GM12878 (cell line): ENCODE results near the gene IRF4. TPM values are rescaled to one million over a fixed set of nuclear protein-coding genes. Genes with fewer than 3 reads are reported as not detected.

Source experiments
- ATF7 ChIP-seq: fragments of 450-650 bp; IDR thresholded peaks from 2 replicates; pipeline ENCODE4 v1.6.1; 2016; ENCODE audit warnings: low read depth, mild to moderate bottlenecking
- CHD4 ChIP-seq: fragments of 200-600 bp; sonication (generic); IDR thresholded peaks from 2 replicates; pipeline ENCODE4 v1.6.1; 2016; ENCODE audit warnings: mild to moderate bottlenecking
- DPF2 ChIP-seq: fragments of 450-650 bp; IDR thresholded peaks from 2 replicates; pipeline ENCODE4 v1.6.1; 2017; ENCODE audit warnings: mild to moderate bottlenecking
- HDAC2 ChIP-seq: fragments of 200-600 bp; sonication (generic); IDR thresholded peaks from 2 replicates; pipeline ENCODE4 v1.6.1; 2017
- HDGF ChIP-seq: fragments of 450-650 bp; IDR thresholded peaks from 2 replicates; pipeline ENCODE4 v1.6.1; 2016; ENCODE audit warnings: antibody characterized with exemption
- IKZF1 ChIP-seq: fragments of 450-650 bp; conservative IDR thresholded peaks from 2 replicates; pipeline ENCODE4 v1.6.1; 2017; ENCODE audit warnings: antibody characterized with exemption, mild to moderate bottlenecking
- IRF4 ChIP-seq: IDR thresholded peaks from 2 replicates; pipeline ENCODE4 v1.6.1; 2011; ENCODE audit warnings: low read depth, low read length
- MEF2B ChIP-seq: fragments of 450-650 bp; IDR thresholded peaks from 2 replicates; pipeline ENCODE4 v1.6.1; 2018; ENCODE audit warnings: mild to moderate bottlenecking, moderate library complexity; ENCODE audit not compliant: partially characterized antibody, poor library complexity, severe bottlenecking
- POU2F2 ChIP-seq: IDR thresholded peaks from 3 replicates; pipeline ENCODE4 v1.6.1; 2011; ENCODE audit warnings: low read depth, mild to moderate bottlenecking, low read length, borderline replicate concordance
- RBBP5 ChIP-seq: fragments of 200-600 bp; sonication (generic); conservative IDR thresholded peaks from 2 replicates; pipeline ENCODE4 v1.6.1; 2016
- SREBF2 ChIP-seq: IDR thresholded peaks from 2 replicates; pipeline ENCODE4 v1.6.1; 2012; ENCODE audit warnings: mild to moderate bottlenecking, low read length
- TCF12 ChIP-seq: IDR thresholded peaks from 2 replicates; pipeline ENCODE4 v1.6.1; 2011; ENCODE audit warnings: low read depth, mild to moderate bottlenecking, low read length
- polyA plus RNA-seq, 11 experiments: library from polyadenylated mRNA; depleted of rRNA in 4 of 11; unstranded in 6 of 11; stranded (reverse) in 5 of 11; fragments of >200 nt; fragmentation: Nextera tagmentation in 4 of 11; fragmentation: Illumina TruSeq in 1 of 11; extraction: Ambion mirVana in 4 of 11; extraction: Trizol in 1 of 11; gene quantifications; 1 replicate in 1 of 11; 2 replicates in 10 of 11; pipeline versions ENCODE4 v1.2.1 to v1.2.3, GENCODE V29; 2011 to 2016; ENCODE audit warnings: inconsistent platforms in 2 of 11, missing spikeins in 2 of 11, low read depth in 1 of 11
- total RNA-seq, 4 experiments: library from RNA; depleted of rRNA in 3 of 4; stranded (reverse); fragments of >200 nt in 3 of 4; fragmentation: Illumina TruSeq in 1 of 4; extraction: Trizol in 1 of 4; gene quantifications; 2 replicates each; pipeline versions ENCODE4 v1.2.1 to v1.2.3, GENCODE V29; 2013 to 2021
- TF ChIP-seq, protein P1 (sequence below): IDR thresholded peaks from 2 replicates; pipeline ENCODE4 v1.6.1; 2012; ENCODE audit warnings: improper control_type of control experiment, low read depth, low read length; ENCODE audit not compliant: insufficient replicate concordance

Gene IRF4
- total and polyA plus RNA-seq, 10 of the 15 experiments (the other 5 are each of a cell fraction or from before 2014, with no cell fraction given) = 50.0 to 495 (median 257) TPM

- TF ChIP-seq MEF2B = no peak
- TF ChIP-seq IKZF1 = no peak
- TF ChIP-seq RBBP5 = no peak
- TF ChIP-seq DPF2 = no peak
- TF ChIP-seq, protein P1, sequence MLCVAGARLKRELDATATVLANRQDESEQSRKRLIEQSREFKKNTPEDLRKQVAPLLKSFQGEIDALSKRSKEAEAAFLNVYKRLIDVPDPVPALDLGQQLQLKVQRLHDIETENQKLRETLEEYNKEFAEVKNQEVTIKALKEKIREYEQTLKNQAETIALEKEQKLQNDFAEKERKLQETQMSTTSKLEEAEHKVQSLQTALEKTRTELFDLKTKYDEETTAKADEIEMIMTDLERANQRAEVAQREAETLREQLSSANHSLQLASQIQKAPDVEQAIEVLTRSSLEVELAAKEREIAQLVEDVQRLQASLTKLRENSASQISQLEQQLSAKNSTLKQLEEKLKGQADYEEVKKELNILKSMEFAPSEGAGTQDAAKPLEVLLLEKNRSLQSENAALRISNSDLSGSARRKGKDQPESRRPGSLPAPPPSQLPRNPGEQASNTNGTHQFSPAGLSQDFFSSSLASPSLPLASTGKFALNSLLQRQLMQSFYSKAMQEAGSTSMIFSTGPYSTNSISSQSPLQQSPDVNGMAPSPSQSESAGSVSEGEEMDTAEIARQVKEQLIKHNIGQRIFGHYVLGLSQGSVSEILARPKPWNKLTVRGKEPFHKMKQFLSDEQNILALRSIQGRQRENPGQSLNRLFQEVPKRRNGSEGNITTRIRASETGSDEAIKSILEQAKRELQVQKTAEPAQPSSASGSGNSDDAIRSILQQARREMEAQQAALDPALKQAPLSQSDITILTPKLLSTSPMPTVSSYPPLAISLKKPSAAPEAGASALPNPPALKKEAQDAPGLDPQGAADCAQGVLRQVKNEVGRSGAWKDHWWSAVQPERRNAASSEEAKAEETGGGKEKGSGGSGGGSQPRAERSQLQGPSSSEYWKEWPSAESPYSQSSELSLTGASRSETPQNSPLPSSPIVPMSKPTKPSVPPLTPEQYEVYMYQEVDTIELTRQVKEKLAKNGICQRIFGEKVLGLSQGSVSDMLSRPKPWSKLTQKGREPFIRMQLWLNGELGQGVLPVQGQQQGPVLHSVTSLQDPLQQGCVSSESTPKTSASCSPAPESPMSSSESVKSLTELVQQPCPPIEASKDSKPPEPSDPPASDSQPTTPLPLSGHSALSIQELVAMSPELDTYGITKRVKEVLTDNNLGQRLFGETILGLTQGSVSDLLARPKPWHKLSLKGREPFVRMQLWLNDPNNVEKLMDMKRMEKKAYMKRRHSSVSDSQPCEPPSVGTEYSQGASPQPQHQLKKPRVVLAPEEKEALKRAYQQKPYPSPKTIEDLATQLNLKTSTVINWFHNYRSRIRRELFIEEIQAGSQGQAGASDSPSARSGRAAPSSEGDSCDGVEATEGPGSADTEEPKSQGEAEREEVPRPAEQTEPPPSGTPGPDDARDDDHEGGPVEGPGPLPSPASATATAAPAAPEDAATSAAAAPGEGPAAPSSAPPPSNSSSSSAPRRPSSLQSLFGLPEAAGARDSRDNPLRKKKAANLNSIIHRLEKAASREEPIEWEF = no peak
- no peak for TF ChIP-seq TCF12
- no peak for TF ChIP-seq ATF7
- no peak for TF ChIP-seq IRF4
- no peak for TF ChIP-seq SREBF2
- no peak for TF ChIP-seq HDAC2
- TF ChIP-seq POU2F2 = no peak
- no peak for TF ChIP-seq CHD4
- no peak for TF ChIP-seq HDGF
- TF ChIP-seq, all 136 proteins: peak for 0
Measured at GRCh38 chr6:438634-439170, 47.1 kb downstream of the IRF4 start (continued).
